ENCODE measurements around the gene MACROD2.
"Not testable (repeated sequence)": the region's sequence is repeated elsewhere in the genome, so short reads cannot be mapped to it uniquely, and the experiment has no call there.

- TF ChIP-seq CTCF (optimal IDR thresholded peaks at IDR 0.05 in 1 of 3, IDR thresholded peaks at IDR 0.05 in 1 of 3, conservative IDR thresholded peaks at IDR 0.05 in 1 of 3; ENCODE audit: extremely low read depth in 1 of 3, insufficient read depth in 2 of 3, low read length in 3 of 3); EZH2 (IDR thresholded peaks at IDR 0.05; ENCODE audit: low read length): not testable (repeated sequence)
Measured at GRCh38 chr20:13991955-13992354, 3.4 kb upstream of the MACROD2 start.
